Measurements from ENCODE around the gene ENHO.

Gene ENHO

DNA sequence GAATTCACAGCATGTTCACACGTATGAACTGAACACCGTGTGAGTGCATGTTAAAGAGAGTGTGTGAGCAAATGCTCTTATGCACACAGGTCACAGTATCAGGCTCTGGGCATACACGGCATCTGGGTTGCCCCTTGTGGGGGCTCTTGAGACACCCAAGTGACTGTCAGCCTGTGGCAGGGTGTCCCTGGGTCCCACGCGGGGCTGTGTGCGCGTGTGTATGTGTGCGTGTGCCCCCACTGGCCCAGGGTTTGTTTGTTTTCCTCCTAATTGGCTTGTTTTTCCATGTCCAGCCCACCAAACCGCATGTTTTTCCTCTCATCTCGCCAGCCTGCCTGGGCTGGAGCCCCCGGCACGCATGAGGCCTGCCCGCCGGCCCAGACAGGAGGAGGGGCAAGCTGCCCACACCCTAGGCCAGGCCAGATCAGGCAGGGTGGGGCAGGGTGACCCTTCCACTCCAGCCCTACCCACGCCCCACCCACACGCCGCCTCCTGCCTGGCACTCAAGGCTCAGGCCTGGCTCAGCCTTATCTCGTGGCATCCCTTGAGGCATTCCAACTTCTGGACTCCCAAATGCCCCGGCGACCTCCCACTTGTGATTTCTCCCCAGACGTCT is 37.9 kb upstream of the ENHO start:
- peak in 1 of 2 donors; percentile 18 for DNase-seq (ENCODE audit: low read depth in 2 of 2)
- no peak overlapping the region for H3K4me3 ChIP-seq (replicated peaks in 1 of 2; ENCODE audit: low read depth in 2 of 2, low read length in 2 of 2)
- TF ChIP-seq, protein P1, sequence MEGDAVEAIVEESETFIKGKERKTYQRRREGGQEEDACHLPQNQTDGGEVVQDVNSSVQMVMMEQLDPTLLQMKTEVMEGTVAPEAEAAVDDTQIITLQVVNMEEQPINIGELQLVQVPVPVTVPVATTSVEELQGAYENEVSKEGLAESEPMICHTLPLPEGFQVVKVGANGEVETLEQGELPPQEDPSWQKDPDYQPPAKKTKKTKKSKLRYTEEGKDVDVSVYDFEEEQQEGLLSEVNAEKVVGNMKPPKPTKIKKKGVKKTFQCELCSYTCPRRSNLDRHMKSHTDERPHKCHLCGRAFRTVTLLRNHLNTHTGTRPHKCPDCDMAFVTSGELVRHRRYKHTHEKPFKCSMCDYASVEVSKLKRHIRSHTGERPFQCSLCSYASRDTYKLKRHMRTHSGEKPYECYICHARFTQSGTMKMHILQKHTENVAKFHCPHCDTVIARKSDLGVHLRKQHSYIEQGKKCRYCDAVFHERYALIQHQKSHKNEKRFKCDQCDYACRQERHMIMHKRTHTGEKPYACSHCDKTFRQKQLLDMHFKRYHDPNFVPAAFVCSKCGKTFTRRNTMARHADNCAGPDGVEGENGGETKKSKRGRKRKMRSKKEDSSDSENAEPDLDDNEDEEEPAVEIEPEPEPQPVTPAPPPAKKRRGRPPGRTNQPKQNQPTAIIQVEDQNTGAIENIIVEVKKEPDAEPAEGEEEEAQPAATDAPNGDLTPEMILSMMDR (IDR thresholded peaks at IDR 0.05; ENCODE audit: low read depth, low read length) = no peak

DNA sequence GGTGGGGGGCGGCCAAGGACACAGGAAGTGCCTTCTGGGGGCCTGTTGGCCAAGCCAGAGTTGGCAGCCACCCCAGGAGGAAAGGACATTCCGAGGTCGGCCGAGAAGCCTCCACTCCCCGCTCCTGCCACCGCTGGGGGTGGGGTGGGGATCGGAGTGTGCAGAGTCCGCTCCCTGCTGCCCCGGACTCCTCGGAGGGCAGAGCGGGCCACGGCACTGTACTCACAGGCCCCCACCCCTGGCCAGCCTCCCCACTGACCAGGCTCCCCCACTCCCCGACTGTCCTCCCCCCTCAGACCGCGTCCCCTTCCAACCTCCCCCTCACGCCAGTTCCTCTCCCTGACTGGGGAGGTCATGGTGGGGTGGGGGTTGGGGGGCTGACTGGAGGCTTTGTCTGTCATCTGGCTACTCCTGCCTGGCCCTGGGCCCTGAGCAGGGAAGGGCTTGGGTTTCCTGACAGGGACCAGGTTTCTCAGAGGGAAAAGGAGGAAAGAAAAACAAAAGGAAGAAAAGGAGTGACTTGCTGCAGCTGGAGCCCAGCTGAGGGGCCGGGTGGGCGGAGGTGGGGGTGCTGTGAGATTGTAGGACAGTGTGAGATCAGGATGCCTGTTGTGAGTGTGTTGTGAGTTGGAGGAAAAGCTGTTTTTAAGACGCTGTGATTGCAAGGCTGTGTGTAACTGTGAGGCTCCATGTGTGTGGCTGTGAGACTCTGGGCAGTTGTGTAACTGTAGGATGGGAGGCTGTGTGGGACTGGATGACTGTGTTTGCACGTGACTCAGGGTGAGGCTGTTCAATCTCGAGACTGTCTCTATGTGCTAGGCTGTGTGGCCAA is 37.0 kb upstream of the ENHO start:
- TF ChIP-seq, protein P1 (IDR thresholded peaks at IDR 0.05; ENCODE audit: low read depth, low read length) = no peak

DNA sequence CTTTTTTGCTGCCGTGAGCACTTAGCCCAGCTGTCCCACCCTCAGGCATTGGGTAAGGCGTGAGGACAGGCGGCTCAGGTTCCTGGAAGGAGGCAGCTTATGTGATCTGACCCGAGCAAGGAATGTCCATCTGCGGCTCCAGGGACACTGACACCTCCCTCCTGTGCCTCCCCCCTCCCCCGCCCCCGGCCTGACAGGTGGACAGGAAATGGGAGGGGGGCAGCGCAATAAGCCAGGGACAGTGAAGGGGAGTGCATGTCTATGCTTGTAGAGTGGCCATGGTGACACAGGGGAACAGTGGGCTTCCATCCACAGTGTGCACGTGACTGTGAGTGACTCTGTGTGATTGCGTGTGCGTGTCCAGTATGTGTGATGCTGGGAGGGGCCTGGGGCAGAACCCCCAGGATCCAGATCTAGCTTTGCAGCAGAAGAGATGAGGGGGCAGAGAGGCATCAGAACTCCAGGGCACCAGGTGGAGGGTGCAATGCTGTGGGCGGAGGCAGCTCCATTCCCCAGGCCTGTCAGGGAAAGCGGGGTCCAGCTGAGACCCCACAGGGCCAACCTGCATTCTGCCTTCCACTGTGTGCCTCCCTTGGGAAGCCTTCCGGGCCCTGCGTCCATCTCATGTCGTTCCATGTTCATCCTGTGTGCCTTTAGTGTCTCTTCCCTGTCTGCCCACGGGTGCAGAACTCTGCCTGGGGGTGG is 36.3 kb upstream of the ENHO start:
- no peak for DNase-seq (ENCODE audit: low read depth in 2 of 2)
- TF ChIP-seq, protein P1 (IDR thresholded peaks at IDR 0.05; ENCODE audit: low read depth, low read length) = no peak
- H3K4me3 ChIP-seq (replicated peaks in 1 of 2; ENCODE audit: low read depth in 2 of 2, low read length in 2 of 2) = no peak overlapping the region

More for the DNA sequence above, 37.0 kb upstream of the ENHO start:
- no peak overlapping the region for H3K4me3 ChIP-seq (replicated peaks in 1 of 2; ENCODE audit: low read depth in 2 of 2, low read length in 2 of 2)
- peak; percentile 72 to 76 for DNase-seq (ENCODE audit: low read depth in 2 of 2)

DNA sequence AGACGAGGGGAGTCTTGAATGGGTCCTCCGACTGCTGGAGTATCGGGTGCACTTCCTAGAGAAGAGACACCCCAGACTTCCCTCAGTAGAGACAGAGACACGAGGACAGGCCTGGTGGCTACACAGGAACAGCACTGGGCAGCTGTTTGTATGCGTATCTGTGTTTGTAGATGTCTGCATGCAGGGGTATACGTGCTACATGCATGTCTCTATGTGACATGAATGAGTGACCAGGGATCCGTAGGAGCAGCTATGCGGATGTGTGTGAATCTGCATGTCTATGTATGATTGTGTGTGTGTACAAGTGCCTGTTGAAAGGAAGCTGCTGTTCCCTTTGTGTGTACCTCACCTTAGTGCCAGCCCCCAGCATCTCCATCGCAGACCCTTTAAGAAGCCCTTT is 35.6 kb upstream of the ENHO start:
- no peak for DNase-seq (ENCODE audit: low read depth in 2 of 2)

DNA sequence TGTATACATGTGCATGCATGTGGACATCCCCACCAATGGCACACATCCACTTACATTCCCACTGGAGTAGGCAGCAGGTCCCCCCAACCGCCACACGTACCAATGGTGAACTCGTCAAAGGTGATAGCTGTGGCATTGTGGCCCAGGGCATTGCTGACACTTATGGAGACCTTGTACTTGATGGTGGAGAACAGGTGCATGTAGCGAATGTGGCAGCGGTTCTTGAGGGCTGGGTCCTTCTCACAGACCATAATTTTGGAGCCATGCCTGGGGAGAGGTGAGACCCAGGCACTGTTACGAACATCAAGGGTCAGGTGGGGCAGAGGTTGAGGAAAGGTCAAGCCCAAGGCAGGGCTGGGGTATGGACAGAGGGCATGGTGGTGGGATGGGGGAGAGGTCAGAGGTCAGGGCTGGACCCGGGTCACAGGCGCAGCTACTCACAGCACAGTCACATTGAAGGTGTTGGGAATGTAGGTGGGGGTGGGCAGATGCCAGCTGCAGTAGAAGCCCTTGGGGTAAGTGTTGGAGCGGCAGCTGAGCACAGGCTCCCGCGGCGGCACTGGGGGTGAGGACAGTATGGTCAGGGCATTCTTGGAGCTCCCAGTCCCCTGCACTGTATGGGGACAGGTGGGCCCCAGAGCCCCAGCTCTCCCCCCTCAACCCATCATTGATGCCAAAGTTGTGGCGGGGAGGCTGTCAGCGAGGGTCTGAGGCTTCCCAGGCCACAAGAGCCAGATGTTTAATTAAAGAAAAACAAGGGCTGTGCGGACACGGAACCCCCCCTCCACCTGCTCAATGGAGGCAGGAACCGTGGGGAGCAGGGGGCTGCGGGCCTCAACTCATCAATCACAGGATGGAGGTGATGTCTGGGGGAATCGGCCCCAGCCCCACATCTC is 34.9 kb upstream of the ENHO start:
- H3K4me3 ChIP-seq (replicated peaks in 1 of 2; ENCODE audit: low read depth in 2 of 2, low read length in 2 of 2) = no peak overlapping the region
- DNase-seq (ENCODE audit: low read depth in 2 of 2) = no peak
- TF ChIP-seq, protein P1 (IDR thresholded peaks at IDR 0.05; ENCODE audit: low read depth, low read length) = no peak

More for the DNA sequence above, 35.6 kb upstream of the ENHO start:
- TF ChIP-seq, protein P1 (IDR thresholded peaks at IDR 0.05; ENCODE audit: low read depth, low read length) = no peak
- no peak overlapping the region for H3K4me3 ChIP-seq (replicated peaks in 1 of 2; ENCODE audit: low read depth in 2 of 2, low read length in 2 of 2)

DNA sequence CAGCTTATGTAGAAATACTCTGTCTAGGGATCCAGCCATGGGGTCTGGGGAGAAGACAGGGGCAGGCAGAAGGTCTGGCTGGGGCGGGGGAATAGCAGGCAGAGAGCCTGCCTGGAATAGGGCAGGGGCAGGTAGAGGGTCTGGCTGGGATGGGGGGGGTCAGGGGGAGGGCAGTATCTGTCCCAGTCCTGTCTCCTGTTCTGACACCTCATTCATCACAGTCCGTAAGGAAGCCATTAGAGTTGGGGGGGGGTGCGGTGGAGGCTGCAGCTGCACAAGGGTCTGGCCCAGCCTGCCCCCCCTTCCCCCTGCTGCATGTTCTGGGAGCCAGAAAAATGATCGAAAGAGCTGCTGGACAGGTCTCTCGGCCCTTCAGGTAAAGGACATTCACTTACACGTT is 34.2 kb upstream of the ENHO start:
- DNase-seq (ENCODE audit: low read depth in 2 of 2) = no peak
- H3K4me3 ChIP-seq (replicated peaks in 1 of 2; ENCODE audit: low read depth in 2 of 2, low read length in 2 of 2) = no peak overlapping the region
- TF ChIP-seq, protein P1 (IDR thresholded peaks at IDR 0.05; ENCODE audit: low read depth, low read length) = no peak

Measured in cardiac fibroblast (primary cell).